OCI-LY1 (cell line): ENCODE measurements around the gene NPAS2.

Source experiments
- EZH2 ChIP-seq: fragments of 200-600 bp; sonication (generic), shearing (Covaris generic); IDR thresholded peaks from 2 replicates; pipeline ENCODE4 v1.8.0; 2017; ENCODE audit warnings: borderline replicate concordance, mixed run types, mild to moderate bottlenecking, antibody characterized with exemption, low read length, moderate library complexity, mixed read lengths
- TF ChIP-seq, protein P1 (sequence below): fragments of 200-600 bp; sonication (generic), shearing (Covaris generic); IDR thresholded peaks from 2 replicates; pipeline ENCODE4 v1.5.1; 2017; ENCODE audit warnings: mild to moderate bottlenecking, antibody characterized with exemption, low read length, moderate library complexity, mixed read lengths

DNA sequence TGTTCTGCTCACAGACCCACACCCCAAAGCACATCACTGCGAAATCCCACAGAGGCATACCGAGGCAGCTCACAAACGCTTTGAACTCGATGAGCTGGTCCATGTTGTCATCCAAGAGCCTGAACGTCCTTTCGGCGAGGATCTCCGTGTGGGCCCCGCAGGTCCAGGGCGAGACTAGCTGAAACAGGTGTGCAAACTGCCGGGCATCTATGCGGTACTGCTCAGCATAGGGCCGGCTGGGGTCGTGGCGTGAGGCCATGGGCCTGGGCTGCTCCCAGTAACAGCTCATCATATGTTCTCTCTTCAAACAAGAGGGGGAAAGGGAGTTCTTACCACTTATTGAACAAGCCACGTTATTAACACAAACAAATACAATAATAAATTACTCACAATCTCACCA is 202.3 kb downstream of the NPAS2 start:
- TF ChIP-seq, protein P1, sequence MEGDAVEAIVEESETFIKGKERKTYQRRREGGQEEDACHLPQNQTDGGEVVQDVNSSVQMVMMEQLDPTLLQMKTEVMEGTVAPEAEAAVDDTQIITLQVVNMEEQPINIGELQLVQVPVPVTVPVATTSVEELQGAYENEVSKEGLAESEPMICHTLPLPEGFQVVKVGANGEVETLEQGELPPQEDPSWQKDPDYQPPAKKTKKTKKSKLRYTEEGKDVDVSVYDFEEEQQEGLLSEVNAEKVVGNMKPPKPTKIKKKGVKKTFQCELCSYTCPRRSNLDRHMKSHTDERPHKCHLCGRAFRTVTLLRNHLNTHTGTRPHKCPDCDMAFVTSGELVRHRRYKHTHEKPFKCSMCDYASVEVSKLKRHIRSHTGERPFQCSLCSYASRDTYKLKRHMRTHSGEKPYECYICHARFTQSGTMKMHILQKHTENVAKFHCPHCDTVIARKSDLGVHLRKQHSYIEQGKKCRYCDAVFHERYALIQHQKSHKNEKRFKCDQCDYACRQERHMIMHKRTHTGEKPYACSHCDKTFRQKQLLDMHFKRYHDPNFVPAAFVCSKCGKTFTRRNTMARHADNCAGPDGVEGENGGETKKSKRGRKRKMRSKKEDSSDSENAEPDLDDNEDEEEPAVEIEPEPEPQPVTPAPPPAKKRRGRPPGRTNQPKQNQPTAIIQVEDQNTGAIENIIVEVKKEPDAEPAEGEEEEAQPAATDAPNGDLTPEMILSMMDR: no peak
- no peak for TF ChIP-seq EZH2
